ENCODE results near the gene GUCA2A. TPM values are rescaled to one million over a fixed set of nuclear protein-coding genes. Genes with fewer than 3 reads are reported as not detected.

GUCA2A gene
- total RNA-seq, 2 experiments from 2014 or later = not detected

DNA sequence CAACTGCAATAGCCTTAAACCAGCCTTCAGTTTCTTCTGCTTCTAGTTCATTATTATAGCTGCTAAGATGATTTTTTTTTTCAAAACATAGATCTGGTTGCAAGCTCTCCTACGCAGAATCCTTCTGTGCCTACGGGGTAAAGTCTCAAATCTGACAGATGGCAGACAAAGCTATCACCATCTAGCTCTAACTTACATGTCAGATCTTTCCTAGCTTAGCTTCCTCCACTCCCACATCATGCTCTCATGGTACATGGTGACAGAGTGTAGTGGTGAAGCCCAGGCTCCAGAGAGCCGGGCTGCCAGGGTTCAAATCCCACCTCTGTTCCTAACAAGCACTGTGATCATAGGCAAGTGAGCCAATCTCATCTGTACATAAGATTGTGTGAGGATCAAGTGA is 35.6 kb downstream of the GUCA2A start:
- Mint-ChIP-seq H3K27ac (no peak overlapping the region), H3K4me1 (ENCODE audit: low read depth) (no peaks in the 10 kb centered on the region), H3K27me3 (no peaks in the 10 kb centered on the region), H3K36me3 (ENCODE audit: low read depth) (no peaks in the 10 kb centered on the region), H3K4me3 (no peak overlapping the region), H3K9me3 (no peaks in the 10 kb centered on the region)
- TF ChIP-seq, protein P1, sequence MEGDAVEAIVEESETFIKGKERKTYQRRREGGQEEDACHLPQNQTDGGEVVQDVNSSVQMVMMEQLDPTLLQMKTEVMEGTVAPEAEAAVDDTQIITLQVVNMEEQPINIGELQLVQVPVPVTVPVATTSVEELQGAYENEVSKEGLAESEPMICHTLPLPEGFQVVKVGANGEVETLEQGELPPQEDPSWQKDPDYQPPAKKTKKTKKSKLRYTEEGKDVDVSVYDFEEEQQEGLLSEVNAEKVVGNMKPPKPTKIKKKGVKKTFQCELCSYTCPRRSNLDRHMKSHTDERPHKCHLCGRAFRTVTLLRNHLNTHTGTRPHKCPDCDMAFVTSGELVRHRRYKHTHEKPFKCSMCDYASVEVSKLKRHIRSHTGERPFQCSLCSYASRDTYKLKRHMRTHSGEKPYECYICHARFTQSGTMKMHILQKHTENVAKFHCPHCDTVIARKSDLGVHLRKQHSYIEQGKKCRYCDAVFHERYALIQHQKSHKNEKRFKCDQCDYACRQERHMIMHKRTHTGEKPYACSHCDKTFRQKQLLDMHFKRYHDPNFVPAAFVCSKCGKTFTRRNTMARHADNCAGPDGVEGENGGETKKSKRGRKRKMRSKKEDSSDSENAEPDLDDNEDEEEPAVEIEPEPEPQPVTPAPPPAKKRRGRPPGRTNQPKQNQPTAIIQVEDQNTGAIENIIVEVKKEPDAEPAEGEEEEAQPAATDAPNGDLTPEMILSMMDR (IDR thresholded peaks at IDR 0.05) = no peak
- DNase-seq = no peak
- intact Hi-C loops (cut with micrococcal nuclease) = no loop called here
- CTCF ChIA-PET = interaction anchor here (1.4 kb wide), 1 partner anchor 45 kb away, joined by 4 read pairs; no protein-coding TSS in a partner anchor
- no peak for ATAC-seq
- POLR2A ChIA-PET = no interaction called here

DNA sequence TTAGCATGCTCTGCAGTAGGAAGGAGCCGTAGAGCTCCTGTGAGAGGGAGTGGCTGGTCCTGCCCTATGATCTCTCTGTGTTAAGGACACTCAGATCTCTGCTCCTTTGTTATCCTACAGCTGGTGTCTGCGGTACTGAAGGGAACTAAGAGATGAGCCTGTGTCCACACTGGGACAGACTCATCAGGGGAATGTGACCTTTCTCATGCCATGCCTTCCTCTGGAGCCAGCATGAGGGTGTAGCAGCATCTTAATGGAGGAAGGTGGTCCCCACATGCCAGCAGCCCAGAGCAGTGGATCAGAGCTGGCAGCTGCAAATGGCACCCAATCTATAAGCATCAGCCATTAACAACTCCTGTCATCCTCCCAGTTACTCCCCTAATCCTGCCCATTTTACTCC is 36.0 kb downstream of the GUCA2A start:
- Mint-ChIP-seq H3K4me3 (no peak overlapping the region), H3K36me3 (ENCODE audit: low read depth) (no peaks in the 10 kb centered on the region), H3K27me3 (no peaks in the 10 kb centered on the region), H3K4me1 (ENCODE audit: low read depth) (no peaks in the 10 kb centered on the region), H3K27ac (no peak overlapping the region), H3K9me3 (no peaks in the 10 kb centered on the region)
- no peak for ATAC-seq
- TF ChIP-seq, protein P1 (IDR thresholded peaks at IDR 0.05) = no peak
- DNase-seq = no peak
- CTCF ChIA-PET = interaction anchor here (1.4 kb wide), 1 partner anchor 45 kb away, joined by 4 read pairs; no protein-coding TSS in a partner anchor
- POLR2A ChIA-PET = interaction anchor here (0.9 kb wide), 1 partner anchor 21 kb away, joined by 3 read pairs; no protein-coding TSS in a partner anchor
- intact Hi-C loops (cut with micrococcal nuclease) = no loop called here

DNA sequence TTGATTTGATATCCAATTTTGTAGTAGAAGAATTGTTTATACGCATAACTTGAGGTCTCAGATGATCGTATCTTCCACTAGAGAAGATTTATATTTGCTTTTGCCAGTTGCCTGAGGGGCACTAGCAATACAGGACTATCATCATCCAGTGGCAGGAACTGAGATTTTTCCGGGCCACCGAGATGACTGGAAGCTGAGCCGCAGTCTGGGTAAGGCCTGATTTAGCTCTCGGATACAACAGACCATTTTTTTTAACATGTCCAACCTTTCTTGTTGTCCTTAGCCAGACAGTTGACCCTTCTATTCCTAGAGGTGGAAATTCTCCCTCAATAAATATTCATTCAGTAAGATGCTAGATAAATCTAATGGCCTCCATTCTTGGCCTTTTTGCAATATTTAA is 36.8 kb downstream of the GUCA2A start:
- POLR2A ChIA-PET = interaction anchor here (0.9 kb wide), 1 partner anchor 21 kb away, joined by 3 read pairs; no protein-coding TSS in a partner anchor
- ATAC-seq (no peak), DNase-seq (no peak)
- H3K9me3 Mint-ChIP-seq = no peaks in the 10 kb centered on the region
- H3K27me3 Mint-ChIP-seq = no peaks in the 10 kb centered on the region
- TF ChIP-seq, protein P1 (IDR thresholded peaks at IDR 0.05) = no peak
- H3K4me3 Mint-ChIP-seq = no peak overlapping the region
- no peaks in the 10 kb centered on the region for H3K36me3 Mint-ChIP-seq (ENCODE audit: low read depth)
- intact Hi-C loops (cut with micrococcal nuclease) = no loop called here
- CTCF ChIA-PET = interaction anchor here (1.4 to 1.5 kb wide), 2 partner anchors 46 to 553 kb away, joined by 3 to 4 read pairs; no protein-coding TSS in a partner anchor
- no peaks in the 10 kb centered on the region for H3K4me1 Mint-ChIP-seq (ENCODE audit: low read depth)
- H3K27ac Mint-ChIP-seq = no peak overlapping the region

DNA sequence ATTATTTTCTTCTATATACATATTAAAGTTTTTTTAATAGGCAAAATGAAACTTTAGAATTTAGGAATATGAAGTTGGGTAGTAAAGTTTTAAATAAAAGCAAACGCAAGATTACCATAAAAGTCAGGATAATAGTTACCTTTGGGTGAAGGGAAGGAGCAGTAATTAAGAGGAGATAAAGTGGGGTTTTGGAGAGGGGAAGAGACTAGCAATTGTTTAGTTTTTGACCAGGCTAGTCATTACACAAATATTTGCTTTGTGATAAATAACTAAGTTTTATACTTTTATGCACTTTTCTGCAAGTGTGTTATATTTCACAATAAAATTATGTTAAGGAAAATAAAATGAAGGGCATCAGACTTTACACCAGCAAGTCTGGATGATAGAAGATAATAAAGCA is 39.0 kb downstream of the GUCA2A start:
- H3K27ac Mint-ChIP-seq = no peak overlapping the region
- TF ChIP-seq, protein P1 (IDR thresholded peaks at IDR 0.05) = no peak
- POLR2A ChIA-PET = no interaction called here
- H3K27me3 Mint-ChIP-seq = peaks cover 4% of the 10 kb centered on the region
- no peak for DNase-seq
- ATAC-seq = no peak
- no peaks in the 10 kb centered on the region for H3K4me1 Mint-ChIP-seq (ENCODE audit: low read depth)
- H3K9me3 Mint-ChIP-seq = peaks cover 2% of the 10 kb centered on the region
- no peak overlapping the region for H3K4me3 Mint-ChIP-seq
- CTCF ChIA-PET = interaction anchor here (1.0 kb wide), 1 partner anchor 18 kb away, joined by 4 read pairs; no protein-coding TSS in a partner anchor
- intact Hi-C loops (cut with micrococcal nuclease) = no loop called here
- no peaks in the 10 kb centered on the region for H3K36me3 Mint-ChIP-seq (ENCODE audit: low read depth)

DNA sequence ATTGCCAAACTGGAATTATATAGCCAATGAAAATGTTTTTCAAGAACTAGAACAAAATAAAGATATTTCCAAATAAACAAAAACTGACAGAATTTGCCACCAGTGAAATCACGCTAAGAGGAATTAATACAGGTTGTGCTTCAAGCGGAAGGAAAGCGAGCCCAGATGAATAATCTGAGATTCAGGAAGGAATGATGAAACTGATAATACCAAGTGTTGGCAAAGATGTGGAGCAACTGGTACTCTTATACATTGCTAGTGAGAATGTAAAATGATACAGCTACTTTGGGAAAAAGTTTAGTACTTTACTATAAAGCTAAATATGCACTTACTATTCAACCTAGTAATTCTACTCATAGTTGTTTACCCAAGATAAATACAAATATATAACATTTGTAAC is 42.1 kb downstream of the GUCA2A start:
- no peak overlapping the region for H3K4me3 Mint-ChIP-seq
- H3K27ac Mint-ChIP-seq = no peak overlapping the region
- H3K4me1 Mint-ChIP-seq (ENCODE audit: low read depth) = no peaks in the 10 kb centered on the region
- H3K27me3 Mint-ChIP-seq = peaks cover 5% of the 10 kb centered on the region
- ChIA-PET CTCF (no interaction called here), POLR2A (no interaction called here)
- TF ChIP-seq, protein P1 (IDR thresholded peaks at IDR 0.05) = no peak
- no peaks in the 10 kb centered on the region for H3K36me3 Mint-ChIP-seq (ENCODE audit: low read depth)
- intact Hi-C loops (cut with micrococcal nuclease) = no loop called here
- ATAC-seq (no peak), DNase-seq (no peak)
- H3K9me3 Mint-ChIP-seq = peaks cover 2% of the 10 kb centered on the region

Measured in activated CD8-positive, alpha-beta T cell treated with anti-CD3 and anti-CD28 coated beads for 36 hours (primary cell).